B cell (primary cell): ENCODE measurements around the gene TMEM132D. TPM values are rescaled to one million over a fixed set of nuclear protein-coding genes. Genes with fewer than 3 reads are reported as not detected.

Source experiments
- ATAC-seq: fragments of 200-7000 bp; cut with Tn5 transposase; one replicate; pipeline ENCODE4 v1.10.0; 2021; ENCODE audit warnings: low read depth, mild to moderate bottlenecking, moderate number of reproducible peaks, moderate library complexity
- CTCF ChIA-PET: fragments of 350-600 bp; sonication (Branson Sonifier 250); formaldehyde crosslinking; loops from one replicate; lab custom pipeline; 2021; ENCODE audit warnings: antibody characterized with exemption, inconsistent platforms; lab: Charles Lee
- POLR2A ChIA-PET: fragments of 350-600 bp; sonication (Branson Sonifier 250); formaldehyde crosslinking; loops from one replicate; lab custom pipeline; 2021; ENCODE audit warnings: antibody characterized with exemption; lab: Charles Lee
- DNase-seq: peaks from one replicate; pipeline ENCODE4 v3.0.0; 2013
- H2AFZ ChIP-seq: 2 replicates; pipeline ENCODE4 v1.6.1; 2012; ENCODE audit warnings: mild to moderate bottlenecking, low read depth, low read length; ENCODE audit not compliant: insufficient read depth, poor library complexity, severe bottlenecking
- H3K27ac ChIP-seq, 2 donors: 1 replicate in 1 of 2; 2 replicates in 1 of 2; pipeline ENCODE4 v1.5.1; 2012 to 2013; ENCODE audit warnings: low read length in 2 of 2, mild to moderate bottlenecking in 2 of 2, moderate library complexity in 1 of 2
- H3K27me3 ChIP-seq, 4 experiments: fragments of 200-600 bp in 1 of 4; sonication (generic) in 1 of 4; replicated peaks in 1 of 4; 1 replicate in 2 of 4; 2 replicates in 2 of 4; pipeline versions ENCODE4 v1.6.1 to v1.7.0; 2013 to 2016; ENCODE audit warnings: low read length in 3 of 4, mild to moderate bottlenecking in 2 of 4, mixed read lengths in 1 of 4, moderate library complexity in 1 of 4; ENCODE audit not compliant: insufficient read depth in 4 of 4, control insufficient read depth in 3 of 4; ENCODE audit errors: control extremely low read depth in 1 of 4
- H3K36me3 ChIP-seq, 2 experiments: replicated peaks in 1 of 2; 1 replicate in 1 of 2; 2 replicates in 1 of 2; pipeline versions ENCODE4 v1.6.1 to v1.7.1; 2013; ENCODE audit warnings: low read length in 1 of 2; ENCODE audit not compliant: insufficient read depth in 2 of 2, control insufficient read depth in 1 of 2; ENCODE audit errors: control extremely low read depth in 1 of 2, extremely low read depth in 1 of 2
- H3K4me1 ChIP-seq, 2 donors: fragments of 200-600 bp in 1 of 2; sonication (generic) in 1 of 2; 1 replicate in 1 of 2; 2 replicates in 1 of 2; pipeline versions ENCODE4 v1.5.1 to v1.6.1; 2013 to 2017; ENCODE audit warnings: low read length in 2 of 2; ENCODE audit not compliant: control insufficient read depth in 2 of 2, insufficient read depth in 2 of 2
- H3K4me2 ChIP-seq: replicated peaks from 2 replicates; pipeline ENCODE3; 2012; ENCODE audit warnings: mild to moderate bottlenecking, low read depth, low read length; ENCODE audit not compliant: poor library complexity, severe bottlenecking
- H3K4me3 ChIP-seq, 5 experiments: fragments of 200-600 bp in 1 of 5; sonication (generic) in 1 of 5; 1 replicate in 3 of 5; 2 replicates in 2 of 5; pipeline versions ENCODE4 v1.5.1 to v1.7.0; 2011 to 2016; ENCODE audit warnings: low read length in 4 of 5, mild to moderate bottlenecking in 4 of 5, low read depth in 2 of 5, control low read depth in 1 of 5, moderate library complexity in 1 of 5; ENCODE audit not compliant: insufficient read depth in 1 of 5; ENCODE audit errors: control extremely low read depth in 1 of 5, extremely low read depth in 1 of 5
- H3K79me2 ChIP-seq: fragments of 200-600 bp; sonication (generic); one replicate; pipeline ENCODE4 v1.6.0; 2016; ENCODE audit warnings: low read length; ENCODE audit not compliant: control insufficient read depth, insufficient read depth
- H3K9ac ChIP-seq: fragments of 200-600 bp; sonication (generic); 2 replicates; pipeline ENCODE4 v1.6.1; 2017; ENCODE audit warnings: mild to moderate bottlenecking, low read length, moderate library complexity
- H3K9me3 ChIP-seq, 3 donors: one replicate each; pipeline versions ENCODE4 v1.6.1 to v1.7.1; 2013; ENCODE audit warnings: low read length in 2 of 3; ENCODE audit not compliant: control insufficient read depth in 2 of 3, insufficient read depth in 1 of 3; ENCODE audit errors: control extremely low read depth in 1 of 3
- H4K20me1 ChIP-seq: 2 replicates; pipeline ENCODE4 v1.6.0; 2012; ENCODE audit warnings: mild to moderate bottlenecking, low read length; ENCODE audit not compliant: insufficient read depth, control insufficient read depth, poor library complexity, severe bottlenecking
- H3K27ac Mint-ChIP-seq: one replicate; pipeline ENCODE4 v1.8.0; 2021; ENCODE audit warnings: mixed read lengths
- H3K27me3 Mint-ChIP-seq: one replicate; pipeline ENCODE4 v1.8.0; 2021; ENCODE audit warnings: mixed read lengths
- H3K4me1 Mint-ChIP-seq: one replicate; pipeline ENCODE4 v1.8.0; 2021; ENCODE audit warnings: mixed read lengths
- H3K4me3 Mint-ChIP-seq: one replicate; pipeline ENCODE4 v1.8.0; 2021; ENCODE audit warnings: mixed read lengths
- H3K9me3 Mint-ChIP-seq: one replicate; pipeline ENCODE4 v1.8.0; 2022; ENCODE audit warnings: mixed read lengths; ENCODE audit not compliant: insufficient read depth
- EZH2 ChIP-seq: IDR thresholded peaks from 2 replicates; pipeline ENCODE4 v1.6.1; 2012; ENCODE audit warnings: borderline replicate concordance, low read depth, mild to moderate bottlenecking, moderate library complexity, low read length; ENCODE audit not compliant: insufficient read depth, poor library complexity, severe bottlenecking
- WGBS: methylation state at CpG from one replicate; pipeline ENCODE4 v1.1.5; 2013; ENCODE audit warnings: missing lambda C conversion rate; ENCODE audit not compliant: insufficient coverage; 5-methylcytosine and 5-hydroxymethylcytosine counted together
- intact Hi-C: fragments of 100-400 bp; cut with micrococcal nuclease; formaldehyde crosslinking; loops from one replicate; pipeline ENCODE4 v1.10.0; 2022
- polyA plus RNA-seq: library from polyadenylated mRNA; depleted of rRNA; stranded (reverse); fragments of >200 nt; gene quantifications from 2 replicates; pipeline ENCODE4 v1.2.3, GENCODE V29; 2012
- total RNA-seq, 2 donors: library from RNA; stranded (reverse); fragments of 120-200 nt in 1 of 2; gene quantifications; 1 replicate in 1 of 2; 2 replicates in 1 of 2; pipeline versions ENCODE4 v1.2.3 to v1.2.4, GENCODE V29; 2013 to 2022
- TF ChIP-seq, protein P1 (sequence below): fragments of 200-600 bp; IDR thresholded peaks from one replicate; pipeline ENCODE4 v1.8.0; 2022; ENCODE audit warnings: antibody characterized with exemption, mild to moderate bottlenecking

The TMEM132D gene
- total and polyA plus RNA-seq, 2 donors (not counting 1 experiment from before 2014, with no cell fraction given), result not detected

DNA sequence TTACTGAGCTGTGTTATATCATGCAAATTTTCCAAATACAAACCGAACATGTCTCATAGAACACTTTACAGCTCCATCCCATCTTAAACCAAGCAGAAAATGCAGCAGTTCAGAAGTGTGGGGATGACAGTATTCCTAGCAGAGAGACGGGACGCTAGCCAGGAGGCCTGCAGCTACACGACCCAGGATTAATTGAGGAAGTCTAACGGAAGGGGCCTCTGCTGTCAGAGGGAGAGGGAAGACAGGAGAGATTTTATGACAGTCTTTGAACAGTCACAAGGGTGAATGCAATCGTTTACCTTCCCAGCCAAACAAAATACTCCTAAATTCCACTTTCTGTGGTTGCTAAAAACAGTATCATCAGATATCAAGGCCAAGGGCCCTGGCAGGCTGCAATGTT, 261.9 kb downstream of the TMEM132D start:
- H3K36me3 ChIP-seq, result no peaks in the 10 kb centered on the region
- no peak overlapping the region for H3K27ac Mint-ChIP-seq
- no peaks in the 10 kb centered on the region for H4K20me1 ChIP-seq
- H3K4me2 ChIP-seq, result no peak overlapping the region
- WGBS, result 0% methylated on average over 1 of the region's 6 CpGs
- ATAC-seq (no peak), DNase-seq (no peak)
- no peak overlapping the region for H3K4me3 Mint-ChIP-seq
- H3K9me3 ChIP-seq, result no peaks in the 10 kb centered on the region
- TF ChIP-seq EZH2, result no peak
- TF ChIP-seq, protein P1, sequence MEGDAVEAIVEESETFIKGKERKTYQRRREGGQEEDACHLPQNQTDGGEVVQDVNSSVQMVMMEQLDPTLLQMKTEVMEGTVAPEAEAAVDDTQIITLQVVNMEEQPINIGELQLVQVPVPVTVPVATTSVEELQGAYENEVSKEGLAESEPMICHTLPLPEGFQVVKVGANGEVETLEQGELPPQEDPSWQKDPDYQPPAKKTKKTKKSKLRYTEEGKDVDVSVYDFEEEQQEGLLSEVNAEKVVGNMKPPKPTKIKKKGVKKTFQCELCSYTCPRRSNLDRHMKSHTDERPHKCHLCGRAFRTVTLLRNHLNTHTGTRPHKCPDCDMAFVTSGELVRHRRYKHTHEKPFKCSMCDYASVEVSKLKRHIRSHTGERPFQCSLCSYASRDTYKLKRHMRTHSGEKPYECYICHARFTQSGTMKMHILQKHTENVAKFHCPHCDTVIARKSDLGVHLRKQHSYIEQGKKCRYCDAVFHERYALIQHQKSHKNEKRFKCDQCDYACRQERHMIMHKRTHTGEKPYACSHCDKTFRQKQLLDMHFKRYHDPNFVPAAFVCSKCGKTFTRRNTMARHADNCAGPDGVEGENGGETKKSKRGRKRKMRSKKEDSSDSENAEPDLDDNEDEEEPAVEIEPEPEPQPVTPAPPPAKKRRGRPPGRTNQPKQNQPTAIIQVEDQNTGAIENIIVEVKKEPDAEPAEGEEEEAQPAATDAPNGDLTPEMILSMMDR, result no peak
- no peak overlapping the region for H3K4me3 ChIP-seq
- POLR2A ChIA-PET, result no interaction called here
- CTCF ChIA-PET, result no interaction called here
- no peaks in the 10 kb centered on the region for H3K9me3 Mint-ChIP-seq
- H2AFZ ChIP-seq, result no peak overlapping the region
- no peaks in the 10 kb centered on the region for H3K4me1 ChIP-seq
- H3K27me3 ChIP-seq, result no peaks in the 10 kb centered on the region
- H3K79me2 ChIP-seq, result no peaks in the 10 kb centered on the region
- intact Hi-C loops, result no loop called here
- H3K4me1 Mint-ChIP-seq, result no peaks in the 10 kb centered on the region
- no peaks in the 10 kb centered on the region for H3K27me3 Mint-ChIP-seq
- H3K9ac ChIP-seq, result no peak overlapping the region
- H3K27ac ChIP-seq, result no peak overlapping the region

DNA sequence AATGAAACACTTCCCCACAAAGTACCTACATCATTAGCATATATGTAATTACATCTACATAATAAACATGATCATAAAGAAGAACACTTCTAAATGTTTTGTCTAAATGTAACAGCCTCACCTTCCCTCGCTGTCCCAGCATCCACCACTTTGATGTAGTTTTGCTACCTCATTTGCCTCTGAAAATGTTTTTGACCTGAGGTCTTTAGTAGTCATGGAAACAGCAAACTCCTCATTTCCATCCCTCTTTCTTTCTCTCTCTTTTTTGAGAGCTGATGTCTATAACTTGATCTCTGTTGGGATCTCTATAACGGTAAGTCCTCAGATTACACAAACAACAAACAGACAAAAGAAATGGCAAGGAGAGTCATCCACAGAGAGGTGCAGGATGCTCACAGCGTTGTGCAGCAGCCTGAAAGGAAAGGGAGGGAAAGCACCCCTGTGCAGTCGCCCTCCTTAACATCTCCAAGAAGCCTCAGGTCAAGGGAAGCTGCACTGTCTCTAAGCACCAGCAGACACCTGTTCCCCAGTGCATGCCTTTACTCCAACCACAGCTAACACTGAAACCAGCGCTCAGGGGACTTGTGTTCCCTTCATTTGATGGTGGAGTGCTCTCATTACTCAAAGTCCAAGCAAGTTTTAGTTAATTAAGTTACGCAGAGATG, 268.7 kb downstream of the TMEM132D start:
- ATAC-seq (no peak), DNase-seq (no peak)
- no peaks in the 10 kb centered on the region for H3K36me3 ChIP-seq
- WGBS, result 80% methylated on average over 1 of the region's 6 CpGs
- no peaks in the 10 kb centered on the region for H3K4me1 Mint-ChIP-seq
- H3K27ac Mint-ChIP-seq, result no peak overlapping the region
- no peaks in the 10 kb centered on the region for H3K27me3 Mint-ChIP-seq
- no peaks in the 10 kb centered on the region for H3K79me2 ChIP-seq
- H3K4me2 ChIP-seq, result no peak overlapping the region
- CTCF ChIA-PET, result no interaction called here
- TF ChIP-seq, protein P1, result no peak
- TF ChIP-seq EZH2, result no peak
- H3K27ac ChIP-seq, result no peak overlapping the region
- H3K9me3 Mint-ChIP-seq, result no peaks in the 10 kb centered on the region
- H3K9me3 ChIP-seq, result no peaks in the 10 kb centered on the region
- no peaks in the 10 kb centered on the region for H4K20me1 ChIP-seq
- no peaks in the 10 kb centered on the region for H3K4me1 ChIP-seq
- no peak overlapping the region for H3K9ac ChIP-seq
- H3K4me3 ChIP-seq, result no peak overlapping the region
- no peaks in the 10 kb centered on the region for H3K27me3 ChIP-seq
- H3K4me3 Mint-ChIP-seq, result no peak overlapping the region
- POLR2A ChIA-PET, result no interaction called here
- no peak overlapping the region for H2AFZ ChIP-seq
- intact Hi-C loops, result no loop called here
